Esophagus squamous epithelium (tissue), 5 donors: ENCODE data around the gene SELENOV. TPM values are rescaled to one million over a fixed set of nuclear protein-coding genes. Genes with fewer than 3 reads are reported as not detected.

Source experiments
- DNase-seq: peaks from one replicate; lab custom pipeline; 2025; lab: John Stamatoyannopoulos, UW
- H3K27ac ChIP-seq, 4 donors: fragments of 200-600 bp; sonication (generic); one replicate each; pipeline ENCODE4 v1.5.1; 2016 to 2019; ENCODE audit warnings: mild to moderate bottlenecking in 1 of 4
- H3K27me3 ChIP-seq, 4 donors: fragments of 200-600 bp; sonication (generic); 1 replicate in 3 of 4; 2 replicates in 1 of 4; pipeline versions ENCODE4 v1.5.1 to v1.6.0; 2017 to 2021; ENCODE audit warnings: antibody characterized with exemption in 1 of 4
- H3K36me3 ChIP-seq, 3 donors: fragments of 200-600 bp; sonication (generic); one replicate each; pipeline ENCODE4 v1.5.1; 2016 to 2019
- H3K4me1 ChIP-seq, 3 donors: fragments of 200-600 bp; sonication (generic); one replicate each; pipeline ENCODE4 v1.5.1; 2017 to 2019
- H3K4me3 ChIP-seq, 4 donors: fragments of 200-600 bp; sonication (generic); 1 replicate in 3 of 4; 2 replicates in 1 of 4; pipeline ENCODE4 v1.5.1; 2016 to 2019; ENCODE audit warnings: mild to moderate bottlenecking in 2 of 4, moderate library complexity in 1 of 4
- H3K9me3 ChIP-seq, 3 donors: fragments of 200-600 bp; sonication (generic); one replicate each; pipeline ENCODE4 v1.5.1; 2016 to 2019
- POLR2A ChIP-seq, 4 donors: fragments of 450-650 bp; IDR thresholded peaks; one replicate each; pipeline ENCODE4 v1.6.1; 2017; ENCODE audit warnings: antibody characterized with exemption in 4 of 4, mild to moderate bottlenecking in 4 of 4, moderate library complexity in 3 of 4
- WGBS, 2 donors: methylation state at CpG; one replicate each; pipeline ENCODE4 v1.1.5; 2018; 5-methylcytosine and 5-hydroxymethylcytosine counted together
- intact Hi-C: fragments of 100-400 bp; cut with DNase I; formaldehyde crosslinking; loops from one replicate; pipeline ENCODE4 v1.15.0; 2022
- total RNA-seq, 4 donors: library from RNA; depleted of rRNA; stranded (reverse); fragments of >200 nt; gene quantifications; one replicate each; pipeline ENCODE4 v1.1.0, GENCODE V29; 2016
- TF ChIP-seq, protein P1 (sequence below), 6 experiments: fragments of 450-650 bp in 4 of 6; fragments of 200-600 bp in 2 of 6; sonication (generic) in 2 of 6; IDR thresholded peaks; one replicate each; pipeline ENCODE4 v1.5.1; 2016 to 2019; ENCODE audit warnings: antibody characterized with exemption in 6 of 6, mild to moderate bottlenecking in 4 of 6, moderate library complexity in 4 of 6
- donor health status: DM: yes; HTN: yes; CAD: no.

The SELENOV gene
- total RNA-seq, 4 donors from 2014 or later: not detected

DNA sequence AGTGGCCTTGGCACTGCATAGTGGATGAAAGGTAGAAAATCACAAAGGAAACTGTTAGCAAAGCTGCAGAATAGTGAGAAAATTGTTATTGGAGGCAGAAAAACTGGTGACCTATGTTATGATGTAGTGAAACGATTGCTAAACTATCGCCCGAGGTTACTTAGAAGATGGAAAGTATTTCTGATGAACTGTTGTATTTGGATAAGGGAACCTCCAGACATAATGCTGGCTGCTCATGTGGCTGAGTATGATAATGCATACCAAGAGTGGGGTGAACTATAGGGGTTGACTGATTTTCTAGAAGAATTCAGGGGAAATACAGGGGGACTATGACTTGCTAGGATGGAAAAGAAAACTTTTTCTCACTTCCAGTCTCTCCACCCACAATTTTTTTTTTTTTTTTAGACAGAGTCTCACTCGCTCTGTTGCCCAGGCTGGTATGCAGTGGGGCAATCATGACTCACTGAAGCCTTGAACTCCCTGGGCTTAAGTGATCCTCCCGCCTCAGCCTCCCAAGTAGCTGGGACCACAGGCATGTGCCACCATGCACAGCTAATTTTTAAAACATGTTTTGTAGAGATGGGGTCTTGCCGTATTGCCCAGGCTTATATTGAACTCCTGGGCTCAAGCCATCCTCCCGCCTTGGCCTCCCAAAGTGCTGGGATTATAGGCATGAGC lies 29.4 kb downstream of the SELENOV start:
- intact Hi-C loops: no loop called here
- 64 to 65% methylated on average over 6 to 7 of the region's 7 CpGs for WGBS, 2 donors
- H3K27ac ChIP-seq: no peak overlapping the region
- no peaks in the 10 kb centered on the region for H3K36me3 ChIP-seq
- peaks cover 0 to 9% (median 0%) of the 10 kb centered on the region in 3 donors for H3K4me1 ChIP-seq
- no peak overlapping the region for H3K4me3 ChIP-seq
- no peak for DNase-seq
- no peak for TF ChIP-seq POLR2A (IDR thresholded peaks at IDR 0.05)
- TF ChIP-seq, protein P1, sequence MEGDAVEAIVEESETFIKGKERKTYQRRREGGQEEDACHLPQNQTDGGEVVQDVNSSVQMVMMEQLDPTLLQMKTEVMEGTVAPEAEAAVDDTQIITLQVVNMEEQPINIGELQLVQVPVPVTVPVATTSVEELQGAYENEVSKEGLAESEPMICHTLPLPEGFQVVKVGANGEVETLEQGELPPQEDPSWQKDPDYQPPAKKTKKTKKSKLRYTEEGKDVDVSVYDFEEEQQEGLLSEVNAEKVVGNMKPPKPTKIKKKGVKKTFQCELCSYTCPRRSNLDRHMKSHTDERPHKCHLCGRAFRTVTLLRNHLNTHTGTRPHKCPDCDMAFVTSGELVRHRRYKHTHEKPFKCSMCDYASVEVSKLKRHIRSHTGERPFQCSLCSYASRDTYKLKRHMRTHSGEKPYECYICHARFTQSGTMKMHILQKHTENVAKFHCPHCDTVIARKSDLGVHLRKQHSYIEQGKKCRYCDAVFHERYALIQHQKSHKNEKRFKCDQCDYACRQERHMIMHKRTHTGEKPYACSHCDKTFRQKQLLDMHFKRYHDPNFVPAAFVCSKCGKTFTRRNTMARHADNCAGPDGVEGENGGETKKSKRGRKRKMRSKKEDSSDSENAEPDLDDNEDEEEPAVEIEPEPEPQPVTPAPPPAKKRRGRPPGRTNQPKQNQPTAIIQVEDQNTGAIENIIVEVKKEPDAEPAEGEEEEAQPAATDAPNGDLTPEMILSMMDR (IDR thresholded peaks at IDR 0.05): no peak
- H3K9me3 ChIP-seq: no peaks in the 10 kb centered on the region
- H3K27me3 ChIP-seq: peaks cover 0 to 4% (median 0%) of the 10 kb centered on the region in 4 donors

DNA sequence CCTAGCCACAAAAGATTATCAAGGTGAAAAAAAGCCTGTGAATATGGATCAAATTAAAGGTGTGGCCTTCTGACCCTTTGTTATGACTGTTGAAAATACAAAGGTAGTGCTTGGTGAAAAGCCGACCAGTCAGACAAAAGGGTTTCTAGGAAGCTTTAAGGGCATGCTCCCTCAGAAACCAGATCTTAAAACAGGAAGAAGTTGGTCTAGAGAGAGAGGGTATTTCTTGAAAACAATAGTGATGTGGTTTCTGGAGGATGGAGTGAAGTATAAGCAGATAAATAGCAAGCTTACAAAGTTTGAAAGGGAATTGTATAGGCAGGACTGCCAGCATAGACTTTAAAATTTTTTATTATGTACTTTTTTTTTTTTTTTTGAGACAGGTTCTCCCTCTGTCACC lies 30.0 kb downstream of the SELENOV start:
- peaks cover 0 to 4% (median 0%) of the 10 kb centered on the region in 4 donors for H3K27me3 ChIP-seq
- no peak for DNase-seq
- peaks cover 0 to 8% (median 0%) of the 10 kb centered on the region in 3 donors for H3K4me1 ChIP-seq
- no peaks in the 10 kb centered on the region for H3K36me3 ChIP-seq
- H3K4me3 ChIP-seq: no peak overlapping the region
- TF ChIP-seq, protein P1 (IDR thresholded peaks at IDR 0.05): no peak
- TF ChIP-seq POLR2A (IDR thresholded peaks at IDR 0.05): no peak
- WGBS, 2 donors: 31 to 33% methylated on average over 1 of the region's 1 CpG
- no peaks in the 10 kb centered on the region for H3K9me3 ChIP-seq
- no peak overlapping the region for H3K27ac ChIP-seq
- intact Hi-C loops: no loop called here

DNA sequence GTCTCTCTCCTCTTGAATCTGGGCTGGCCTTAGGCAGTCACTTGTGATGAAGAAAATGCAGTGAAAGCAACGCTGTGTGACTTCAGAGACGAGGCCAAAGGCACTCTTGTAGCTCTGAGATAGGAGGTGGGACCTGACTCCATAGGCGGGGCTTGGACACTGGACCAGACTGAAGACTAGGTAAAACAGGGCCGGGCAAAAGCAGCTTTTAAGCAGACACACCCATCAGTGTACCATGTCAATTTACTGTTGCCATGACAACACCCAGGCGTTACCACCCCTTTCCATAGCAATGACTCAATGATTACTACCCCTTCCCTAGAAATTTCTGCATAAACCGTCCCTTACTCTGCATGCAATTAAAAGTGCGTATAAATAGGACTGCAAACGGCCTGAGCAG lies 31.7 kb downstream of the SELENOV start:
- TF ChIP-seq, protein P1 (IDR thresholded peaks at IDR 0.05): no peak
- TF ChIP-seq POLR2A (IDR thresholded peaks at IDR 0.05): no peak
- no peaks in the 10 kb centered on the region for H3K36me3 ChIP-seq
- H3K27me3 ChIP-seq: peaks cover 0 to 4% (median 0%) of the 10 kb centered on the region in 4 donors
- no peaks in the 10 kb centered on the region for H3K4me1 ChIP-seq
- H3K9me3 ChIP-seq: no peaks in the 10 kb centered on the region
- 36 to 51% methylated on average over 7 to 8 of the region's 8 CpGs for WGBS, 2 donors
- intact Hi-C loops: no loop called here
- DNase-seq: no peak
- H3K4me3 ChIP-seq: no peak overlapping the region
- no peak overlapping the region for H3K27ac ChIP-seq

GRCh38 chr19:39550197-39550596 lies 35.3 kb downstream of the SELENOV start:
- intact Hi-C loops: loop anchor here (5.0 kb wide), 1 partner anchor 122 kb away; no protein-coding TSS in a partner anchor
- WGBS, 2 donors: 80 to 81% methylated on average over 5 of the region's 5 CpGs
- no peak for DNase-seq

More at GRCh38 chr19:39550197-39550596, 35.3 kb downstream of the SELENOV start:
- H3K36me3 ChIP-seq: no peaks in the 10 kb centered on the region
- H3K4me1 ChIP-seq: no peaks in the 10 kb centered on the region
- peaks cover 0 to 11% (median 0%) of the 10 kb centered on the region in 4 donors for H3K27me3 ChIP-seq
- H3K27ac ChIP-seq: no peak overlapping the region
- H3K4me3 ChIP-seq: no peak overlapping the region
- TF ChIP-seq, protein P1 (IDR thresholded peaks at IDR 0.05): no peak
- TF ChIP-seq POLR2A (IDR thresholded peaks at IDR 0.05): no peak
- no peaks in the 10 kb centered on the region for H3K9me3 ChIP-seq
